ENCODE results near the gene KYAT1. TPM values are rescaled to one million over a fixed set of nuclear protein-coding genes. Genes with fewer than 3 reads are reported as not detected.
"Not testable (repeated sequence)": the region's sequence is repeated elsewhere in the genome, so short reads cannot be mapped to it uniquely, and the experiment has no call there.

The KYAT1 gene
- polyA plus RNA-seq, 10 donors, result 4.1 to 7.6 (median 4.7) TPM

DNA sequence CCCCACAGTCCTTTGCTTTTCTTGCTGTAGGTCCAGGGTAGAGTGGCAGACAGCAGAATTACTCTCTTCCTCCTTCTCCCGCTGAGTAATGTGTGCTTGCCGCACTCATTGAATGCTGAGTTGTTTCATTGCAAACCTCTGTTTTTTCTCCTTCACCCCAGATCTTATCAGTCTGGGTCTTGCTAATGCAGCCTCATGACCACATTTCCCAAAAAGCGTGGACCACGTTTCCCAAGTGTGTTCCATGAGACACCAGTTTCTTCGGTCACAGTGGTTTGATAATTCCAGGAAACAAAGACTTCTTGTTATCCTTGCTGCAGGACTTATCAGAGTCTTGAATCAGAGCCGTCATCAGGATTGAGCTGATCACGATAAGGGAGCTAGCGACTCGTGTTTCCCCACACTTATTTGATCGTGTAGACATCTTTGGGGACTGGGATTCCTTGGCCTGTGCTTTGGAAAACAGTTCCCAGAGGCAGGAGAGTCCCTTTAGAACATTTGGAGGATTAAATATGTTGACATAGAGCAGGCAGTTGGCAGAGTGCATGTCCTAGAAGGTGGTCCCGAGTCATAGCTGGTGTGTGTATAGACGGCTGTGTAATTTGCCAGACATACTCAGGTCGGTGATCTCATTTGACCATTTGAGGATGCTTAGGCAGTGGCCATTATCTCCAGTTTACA, 4.6 kb upstream of the KYAT1 start:
- DNase-seq, result no peak

DNA sequence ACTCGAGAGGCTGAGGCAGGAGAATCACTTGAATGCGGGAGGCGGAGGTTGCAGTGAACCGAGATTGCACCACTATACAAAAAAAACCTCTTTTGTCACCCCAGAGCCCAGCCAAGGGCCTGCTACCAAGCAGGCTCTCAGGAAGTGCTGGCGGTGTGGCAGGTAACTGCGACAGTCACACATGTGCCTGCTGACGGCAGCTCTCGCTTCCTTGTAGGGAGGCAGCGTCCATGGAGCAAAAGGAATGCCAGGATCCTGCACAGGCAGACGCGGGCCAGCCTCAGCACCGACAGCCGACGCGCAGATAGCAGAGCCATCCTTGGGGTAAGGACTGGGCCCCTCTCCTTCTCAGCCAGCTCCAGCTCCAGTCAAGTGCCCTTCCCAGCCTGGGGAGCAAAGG, 4.0 kb upstream of the KYAT1 start:
- no peak for DNase-seq

DNA sequence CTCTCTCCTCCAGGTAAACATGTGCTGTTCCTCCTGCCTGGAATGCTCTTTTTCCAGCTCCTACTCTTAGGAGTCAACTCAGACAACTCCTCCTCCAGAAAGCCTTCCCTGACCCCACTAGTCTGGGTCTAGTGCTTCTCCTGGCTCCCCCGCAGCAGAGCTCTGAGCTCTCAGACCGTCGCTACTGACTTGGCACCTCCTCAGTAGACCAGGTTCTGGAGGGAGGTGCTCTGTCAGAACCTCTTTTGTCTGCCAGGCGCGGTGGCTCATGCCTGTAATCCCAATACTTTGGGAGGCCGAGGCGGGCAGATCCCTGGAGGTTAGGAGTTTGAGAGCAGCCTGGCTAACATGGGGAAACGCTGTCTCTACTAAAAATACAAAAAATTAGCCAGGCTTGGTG, 3.6 kb upstream of the KYAT1 start:
- DNase-seq, result no peak

DNA sequence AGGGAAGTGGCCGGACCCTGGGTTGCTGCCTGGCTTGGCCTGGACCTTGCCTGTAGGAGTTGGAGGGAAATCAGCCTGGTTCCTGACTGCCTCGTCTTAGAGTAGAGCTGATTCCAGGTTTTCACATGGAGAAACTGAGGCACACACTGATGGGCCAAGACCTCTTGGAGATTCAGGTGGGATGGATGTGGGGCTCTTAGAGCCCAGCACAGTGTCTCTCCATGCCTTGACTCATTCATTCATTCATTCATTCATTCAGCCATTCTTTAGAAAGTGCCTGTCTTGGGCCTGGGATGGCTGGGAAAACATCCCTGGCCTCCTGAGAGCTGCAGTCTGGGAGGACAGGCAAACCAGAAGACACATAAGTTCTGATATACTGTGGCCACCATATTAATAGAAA, 2.4 kb upstream of the KYAT1 start:
- no peak for DNase-seq

DNA sequence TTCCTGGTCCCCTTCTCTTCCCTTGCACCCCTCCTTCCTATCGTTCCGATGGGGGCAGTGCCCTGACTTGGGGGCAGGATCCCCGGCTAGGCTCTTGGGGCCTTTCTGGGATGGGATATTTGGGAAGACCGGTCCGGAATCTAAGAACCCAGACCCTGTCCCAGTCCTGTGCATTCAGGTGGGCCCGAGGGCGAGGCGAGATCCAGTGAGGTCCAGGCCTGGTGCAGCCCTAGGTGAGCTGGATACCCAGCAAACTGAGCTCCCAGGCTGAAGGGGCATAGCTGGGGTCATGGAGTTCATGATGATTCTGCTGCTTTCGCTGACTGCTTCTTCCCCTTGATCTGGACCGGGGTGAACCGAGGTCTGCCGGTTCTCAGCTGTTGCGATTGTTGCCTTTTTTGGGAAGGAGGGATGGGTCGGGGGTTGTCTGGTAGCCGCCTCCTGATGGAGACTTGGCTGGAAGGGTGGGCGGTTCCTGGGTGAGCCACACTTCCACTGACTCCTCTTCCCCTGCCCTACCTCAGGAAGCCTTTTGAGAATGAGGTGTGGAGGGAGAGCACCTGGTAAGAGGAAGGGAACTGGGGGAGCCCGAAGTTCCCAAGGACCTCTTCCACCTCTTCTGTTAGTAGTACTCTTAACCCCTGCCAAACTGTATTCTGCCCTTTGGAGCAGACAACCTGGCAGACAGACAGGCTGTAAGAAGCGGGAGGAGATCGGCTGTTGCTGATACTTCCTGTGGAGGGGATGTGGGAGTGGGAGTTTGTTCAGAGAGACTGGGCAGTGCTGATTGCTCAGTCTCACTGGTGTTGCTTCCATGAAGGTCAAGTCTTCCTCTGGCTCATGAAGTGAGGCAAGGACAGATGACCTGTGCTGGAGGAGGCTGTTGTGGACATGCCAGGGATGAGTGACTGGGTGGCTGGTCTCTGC, 1.2 kb upstream of the KYAT1 start:
- peak; percentile 33 to 58 (median 36) for DNase-seq

DNA sequence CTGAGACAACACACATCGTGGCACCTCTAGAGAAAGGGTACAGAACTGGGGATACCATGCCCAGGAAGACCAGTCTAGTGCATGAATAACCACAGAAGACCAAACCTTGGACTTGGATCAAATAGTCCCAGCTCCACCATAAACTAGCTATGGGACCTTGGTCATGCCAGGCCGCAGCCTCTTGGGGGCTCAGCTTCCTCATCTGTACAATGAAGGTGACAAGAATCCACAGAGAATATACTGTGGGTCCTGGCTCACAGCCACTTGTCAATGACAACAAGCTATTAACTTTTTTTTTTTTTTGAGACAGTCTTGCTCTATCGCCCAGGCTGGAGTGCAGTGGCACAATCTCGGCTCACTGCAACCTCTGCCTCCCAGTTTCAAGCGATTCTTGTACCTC, 3.9 kb downstream of the KYAT1 start:
- DNase-seq, result no peak

DNA sequence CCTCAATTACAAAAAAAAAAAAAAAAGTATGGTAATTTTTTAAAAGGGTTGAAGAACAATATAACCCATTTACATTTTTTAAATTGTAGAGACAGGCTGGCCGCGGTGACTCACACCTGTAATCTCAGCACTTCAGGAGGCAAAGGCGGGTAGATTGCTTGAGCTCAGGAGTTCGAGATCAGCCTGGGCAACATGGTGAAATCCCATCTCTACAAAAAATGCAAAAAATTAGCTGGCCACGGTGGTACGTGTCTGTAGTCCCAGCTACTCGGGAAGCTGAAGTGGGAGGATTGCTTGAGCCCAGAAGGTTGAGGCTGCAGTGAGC, 10.8 kb downstream of the KYAT1 start:
- not testable (repeated sequence) for DNase-seq

DNA sequence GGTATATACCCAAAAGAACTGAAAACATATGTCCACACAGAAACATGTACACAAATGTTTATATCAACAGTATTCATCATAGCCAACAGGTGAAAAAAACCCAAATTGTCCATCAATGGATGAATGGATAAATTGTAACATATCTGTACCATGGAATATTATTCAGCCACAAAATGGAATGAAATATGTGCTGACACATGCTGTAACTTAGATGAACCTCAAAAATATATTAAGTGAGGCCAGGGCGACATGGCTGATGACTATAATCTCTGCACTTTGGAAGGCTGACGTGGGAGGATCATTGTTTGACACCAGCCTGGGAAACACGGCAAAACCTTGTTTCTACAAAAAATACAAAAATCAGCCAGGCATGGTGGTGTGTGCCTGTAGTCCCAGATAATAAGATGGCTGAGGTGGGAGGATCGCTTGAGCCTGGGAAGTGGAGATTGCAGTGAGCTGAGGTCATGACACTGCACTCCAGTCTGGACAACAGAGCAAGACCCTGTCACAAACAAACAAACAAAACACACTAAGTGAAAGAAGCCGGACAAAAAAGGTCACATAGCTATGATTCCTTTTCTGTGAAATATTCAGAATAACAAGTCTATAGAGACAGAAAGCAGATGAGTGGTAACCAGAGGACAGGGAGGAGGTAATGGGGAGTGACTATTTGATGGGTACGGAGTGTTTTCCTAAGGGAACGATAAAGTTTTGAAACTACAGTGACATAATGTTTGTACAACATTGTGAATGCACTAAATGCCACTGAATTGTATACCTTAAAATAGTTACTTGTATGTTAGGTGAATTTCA, 11.4 kb downstream of the KYAT1 start:
- DNase-seq, result no peak

DNA sequence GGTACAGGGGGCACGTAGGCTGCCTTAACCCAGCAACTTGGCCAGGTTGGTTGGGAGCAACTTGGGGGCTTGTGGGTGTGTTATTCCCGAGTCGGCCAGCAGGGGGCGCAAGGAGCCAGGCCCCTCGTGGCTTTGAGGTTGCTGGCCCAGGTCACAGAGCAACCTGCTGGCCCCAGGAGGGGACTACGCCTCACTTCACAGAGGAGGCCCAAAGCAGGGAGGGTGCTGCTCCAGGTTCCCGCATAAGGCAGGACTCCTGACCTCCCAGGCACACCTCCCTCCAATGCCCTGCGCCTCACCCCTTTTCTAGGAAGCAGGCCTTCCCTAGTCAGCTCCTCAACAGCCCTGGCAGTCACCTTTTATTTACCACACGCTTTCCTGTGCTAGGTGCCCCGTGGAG, 18.1 kb downstream of the KYAT1 start:
- peak in 2 of 3 donors; percentile 58 to 77 for DNase-seq

DNA sequence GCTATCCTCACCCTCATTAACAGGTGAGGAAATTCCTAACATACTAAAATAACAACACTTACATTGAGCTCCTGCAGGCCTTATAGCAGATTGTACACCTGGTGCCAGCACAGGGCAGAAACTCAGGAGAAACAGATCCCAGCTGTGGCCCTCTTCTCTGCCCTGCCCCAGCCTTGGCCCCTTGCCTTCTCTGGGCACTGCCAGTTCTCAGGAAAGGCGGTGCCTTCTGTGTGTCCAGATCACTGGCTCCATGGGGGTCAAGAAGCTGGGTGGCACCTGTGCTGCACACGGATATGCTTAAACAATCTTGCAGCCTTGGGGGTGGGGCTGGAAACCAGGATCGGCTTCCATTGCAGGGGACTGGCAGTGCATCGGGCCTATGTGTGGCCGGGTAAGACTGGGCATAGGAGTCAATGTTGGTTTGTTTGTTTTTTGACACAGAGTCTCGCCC, 19.3 kb downstream of the KYAT1 start:
- no peak for DNase-seq

DNA sequence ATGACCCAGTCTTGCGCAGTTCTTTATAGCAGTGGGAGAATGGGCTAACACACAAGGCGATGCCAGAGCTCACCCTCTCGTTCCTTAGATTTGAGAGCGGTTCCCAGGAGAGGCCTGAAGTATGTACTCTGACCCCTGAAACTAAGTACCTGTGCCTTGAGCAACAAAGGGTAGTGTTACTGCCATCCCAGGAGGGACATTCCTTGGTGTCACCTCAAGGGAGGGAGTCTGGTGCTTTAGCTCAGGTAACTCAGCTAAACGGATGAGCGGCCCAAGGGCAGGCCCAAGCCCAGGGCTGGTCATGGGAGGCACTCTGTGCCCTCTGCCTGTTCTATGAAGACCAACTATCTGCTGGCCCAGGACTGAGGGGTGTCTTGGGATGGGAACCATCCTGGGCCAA, 20.2 kb downstream of the KYAT1 start:
- no peak for DNase-seq

DNA sequence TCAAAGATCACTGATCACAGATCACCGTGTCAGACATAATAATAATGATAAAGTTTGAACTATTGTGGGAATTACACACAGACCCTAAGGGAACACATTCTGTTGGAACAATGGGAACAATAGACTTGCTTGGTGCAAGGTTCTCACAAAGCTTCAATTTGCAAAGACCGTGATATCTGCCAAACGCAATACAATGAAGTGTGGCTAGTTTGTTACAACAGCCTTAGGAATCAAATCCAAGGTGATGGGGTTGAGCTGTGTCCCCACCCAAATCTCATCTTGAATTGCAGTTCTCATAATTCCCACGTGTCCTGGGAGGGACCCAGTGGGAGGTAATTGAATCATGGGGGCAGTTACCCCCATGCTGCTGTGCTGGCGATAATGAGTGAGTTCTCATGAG, 20.8 kb downstream of the KYAT1 start:
- DNase-seq, result no peak

DNA sequence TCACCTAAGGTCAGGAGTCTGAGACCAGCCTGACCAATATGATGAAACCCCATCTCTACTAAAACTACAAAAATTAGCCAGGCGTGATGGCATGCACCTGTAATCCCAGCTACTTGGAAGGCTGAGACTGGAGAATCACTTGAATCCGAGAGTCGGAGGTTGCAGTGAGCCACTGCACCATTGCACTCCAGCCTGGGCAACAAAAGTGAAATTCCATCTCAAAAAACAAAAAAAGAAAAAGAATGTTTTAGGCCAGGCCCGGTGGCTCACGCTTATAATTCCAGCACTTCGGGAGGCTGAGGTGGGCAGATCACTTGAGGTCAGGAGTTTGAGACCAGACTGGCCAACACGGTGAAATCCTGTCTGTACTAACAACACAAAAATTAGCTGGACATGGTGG, 23.3 kb downstream of the KYAT1 start:
- not testable (repeated sequence) for DNase-seq

DNA sequence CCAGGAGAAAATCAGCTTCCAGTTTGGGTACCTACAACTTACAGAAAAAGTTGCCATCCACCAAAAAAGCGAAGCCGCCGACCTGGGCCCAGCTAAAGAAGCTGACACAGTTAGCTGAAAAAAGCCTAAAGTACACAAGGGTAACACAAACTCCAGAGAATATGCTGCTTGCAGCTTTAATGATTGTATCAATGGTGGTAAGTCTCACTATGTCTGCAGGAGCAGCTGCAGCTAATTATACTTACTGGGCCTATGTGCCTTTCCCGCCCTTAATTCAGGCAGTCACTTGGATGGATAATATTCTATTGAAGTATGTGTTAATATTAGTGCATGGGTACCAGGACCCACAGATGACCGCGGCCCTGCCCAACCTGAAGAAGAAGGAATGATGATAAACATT, 27.3 kb downstream of the KYAT1 start:
- DNase-seq, result not testable (repeated sequence)

DNA sequence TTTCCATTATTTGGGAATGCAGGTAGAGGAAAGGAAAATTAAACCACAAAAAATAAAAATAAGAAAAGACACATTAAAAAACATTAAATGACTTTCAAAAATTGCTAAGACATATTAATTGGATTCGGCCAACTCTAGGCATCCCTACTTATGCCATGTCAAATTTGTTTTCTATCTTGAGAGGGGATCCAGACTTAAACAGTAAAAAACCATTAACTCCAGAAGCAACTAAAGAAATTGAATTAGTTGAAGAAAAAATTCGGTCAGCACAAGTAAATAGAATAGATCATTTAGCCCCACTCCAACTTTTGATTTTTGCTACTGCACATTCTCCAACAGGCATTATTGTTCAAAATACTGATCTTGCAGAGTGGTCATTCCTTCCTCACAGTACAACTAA, 29.1 kb downstream of the KYAT1 start:
- not testable (repeated sequence) for DNase-seq

DNA sequence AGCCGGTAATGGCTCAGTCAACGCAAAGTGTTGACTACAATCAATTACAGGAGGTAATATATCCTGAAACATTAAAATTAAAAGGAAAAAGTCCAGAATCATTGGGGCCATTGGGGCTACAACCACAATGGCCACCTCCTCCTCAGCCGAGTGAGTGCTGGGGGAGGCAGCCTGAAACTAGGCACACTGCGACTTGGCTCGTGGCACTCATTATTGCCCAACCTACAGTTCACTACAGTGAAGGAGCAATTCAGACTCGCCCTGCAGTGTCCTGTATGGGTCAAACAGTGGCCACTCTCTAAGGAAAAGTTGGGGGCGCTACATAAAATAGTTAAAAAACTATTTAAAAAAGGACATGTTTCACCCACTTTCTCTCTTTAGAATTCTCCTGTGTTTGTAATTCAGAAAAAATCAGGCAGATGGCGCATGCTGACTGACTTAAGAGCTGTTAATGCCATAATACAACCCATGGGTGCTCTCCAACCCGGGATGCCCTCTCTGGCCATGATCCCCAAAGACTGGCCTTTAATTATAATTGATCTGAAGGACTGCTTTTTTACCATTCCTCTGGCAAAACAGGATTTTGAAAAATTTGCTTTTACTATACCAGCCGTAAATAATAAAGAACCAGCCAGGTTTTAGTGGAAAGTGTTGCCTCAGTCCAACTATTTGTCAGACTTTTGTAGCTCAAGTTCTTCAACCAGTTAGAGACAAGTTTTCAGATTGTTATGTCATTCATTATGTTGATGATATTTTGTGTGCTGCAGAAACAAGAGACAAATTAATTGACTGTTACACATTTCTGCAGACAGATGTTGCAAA, 29.8 kb downstream of the KYAT1 start:
- DNase-seq, result peak in 2 of 3 donors; percentile 22 to 30

DNA sequence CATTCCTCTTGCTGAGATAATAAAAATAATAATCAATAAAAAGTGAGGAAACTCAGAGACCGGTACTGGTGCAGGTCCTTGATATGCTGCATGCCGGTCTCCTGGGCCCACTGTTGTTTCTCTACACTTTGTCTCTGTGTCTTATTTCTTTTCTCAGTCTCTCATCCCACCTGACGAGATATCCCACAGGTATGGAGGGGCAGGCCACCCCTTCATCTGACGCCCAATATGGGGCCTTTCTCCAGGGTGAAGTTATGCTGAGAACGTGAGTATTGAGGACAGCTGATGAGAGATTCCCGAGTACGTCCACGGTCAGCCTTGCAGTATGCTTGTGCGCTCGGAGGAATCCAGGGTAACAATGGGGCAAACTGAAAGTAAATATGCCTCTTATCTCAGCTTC, 30.7 kb downstream of the KYAT1 start:
- DNase-seq, result not testable (repeated sequence)

DNA sequence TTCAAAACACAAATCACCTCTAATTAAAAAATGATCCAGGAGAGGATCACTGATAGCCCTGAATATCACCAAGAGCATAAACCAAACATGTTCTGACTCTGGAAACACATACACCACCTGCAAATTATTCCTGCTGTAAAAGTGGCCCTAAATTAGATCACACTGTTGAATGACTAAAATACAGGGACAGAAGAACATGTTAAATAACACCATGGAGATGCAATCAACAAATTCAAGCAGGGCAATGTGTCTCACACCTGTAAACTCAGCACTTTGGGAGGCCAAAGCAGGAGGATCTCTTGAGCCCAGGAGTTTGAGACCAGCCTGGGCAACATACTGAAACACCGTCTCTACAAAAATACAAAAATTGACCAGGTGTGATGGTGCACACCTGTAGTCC, 33.9 kb downstream of the KYAT1 start:
- no peak for DNase-seq

DNA sequence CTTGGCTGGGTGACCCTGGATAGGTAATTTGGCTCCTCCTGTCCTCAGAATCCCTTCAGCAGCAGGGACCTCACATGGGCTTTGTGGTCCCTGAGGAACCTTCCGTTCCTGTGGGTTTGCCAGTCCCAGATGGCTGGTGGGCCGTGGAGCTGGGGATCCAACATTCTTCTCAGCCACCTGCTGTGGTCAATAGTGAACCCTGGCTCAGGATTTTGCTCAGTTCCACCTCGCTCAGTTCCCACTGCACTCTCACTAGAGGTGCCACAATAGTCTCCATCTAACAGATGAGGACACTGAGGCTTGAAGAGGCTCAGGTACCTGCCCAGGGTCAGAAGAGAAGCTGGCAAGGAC, 35.1 kb downstream of the KYAT1 start:
- DNase-seq, result no peak

DNA sequence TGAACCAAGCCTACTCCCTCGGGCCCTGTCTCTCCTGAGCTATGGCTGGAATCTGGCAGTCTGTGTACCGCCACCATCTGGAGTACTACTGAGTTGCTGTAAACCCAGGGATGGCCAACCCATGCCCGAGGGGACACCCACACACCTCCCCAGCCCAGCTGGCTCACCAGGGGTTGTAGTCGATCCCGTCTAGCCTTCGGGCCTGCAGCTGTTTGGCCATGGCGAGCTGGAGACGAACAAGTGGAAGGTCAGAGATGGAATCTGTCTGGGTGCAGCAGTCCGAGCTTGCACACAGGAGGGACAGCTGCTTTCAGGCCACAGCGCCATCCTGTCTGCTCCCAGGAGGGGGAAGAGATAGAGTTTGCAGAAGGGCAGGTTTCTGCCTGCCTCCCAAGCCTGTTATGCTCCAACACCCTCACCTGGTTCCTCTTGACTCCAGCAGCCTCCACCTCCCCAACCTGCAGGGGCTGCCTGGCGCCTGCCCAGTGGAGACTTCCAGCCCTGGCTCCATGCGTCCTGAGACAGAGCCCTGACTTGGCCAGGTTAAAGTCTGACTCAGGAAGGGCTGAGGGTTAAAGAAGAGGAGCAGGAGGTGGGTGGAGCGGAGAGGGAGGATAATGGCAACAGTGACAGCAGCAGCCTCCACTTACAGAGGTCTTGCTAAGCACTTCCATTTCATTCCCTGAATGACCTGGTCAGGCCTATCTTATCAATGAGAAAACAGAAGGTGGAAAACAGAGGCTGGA, 36.4 kb downstream of the KYAT1 start:
- DNase-seq, result peak in 1 of 3 donors; percentile 32

DNA sequence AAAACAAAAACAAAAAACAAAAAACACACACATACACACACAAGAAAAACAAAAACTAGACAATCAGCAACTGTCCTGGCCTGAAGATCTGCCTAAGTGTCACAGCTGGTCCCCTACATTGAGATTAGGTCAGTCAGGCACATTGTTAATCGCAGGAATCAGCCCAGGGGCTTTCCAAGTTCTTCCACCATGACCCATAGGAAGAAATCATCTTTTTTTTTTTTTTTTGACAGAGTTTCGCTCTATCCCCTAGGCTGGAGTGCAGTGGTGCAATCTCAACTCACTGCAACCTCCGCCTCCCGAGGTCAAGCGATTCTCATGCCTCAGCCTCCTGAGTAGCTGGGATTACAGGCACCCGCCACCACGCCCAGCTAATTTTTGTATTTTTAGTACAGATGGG, 38.6 kb downstream of the KYAT1 start:
- not testable (repeated sequence) for DNase-seq
